Measurements from ENCODE around the gene PSEN1. TPM values are rescaled to one million over a fixed set of nuclear protein-coding genes. Genes with fewer than 3 reads are reported as not detected.

PSEN1 gene
- total RNA-seq, 2 experiments from 2014 or later = 38.5 to 43.0 TPM

DNA sequence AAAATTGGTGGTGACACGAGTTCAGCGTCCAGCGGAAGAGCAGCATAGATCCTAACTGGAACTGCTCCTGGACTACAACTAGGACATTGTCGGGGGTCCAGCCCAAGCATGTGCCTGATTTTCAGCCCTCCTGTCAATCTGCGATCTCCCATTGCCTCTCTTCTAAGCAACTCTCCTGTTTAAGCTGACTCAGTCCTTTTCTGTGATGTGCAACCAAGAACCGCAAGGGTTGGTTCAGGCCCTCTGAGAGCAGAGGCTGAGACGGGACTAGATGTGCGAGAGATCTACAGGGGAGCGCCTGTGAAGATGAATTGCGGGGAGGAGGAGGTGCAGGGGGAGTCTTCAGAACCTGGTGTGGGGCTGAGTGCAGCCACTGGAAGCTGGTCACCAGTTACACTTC is 97.3 kb downstream of the PSEN1 start:
- ATAC-seq (ENCODE audit: low read depth) (no peak), DNase-seq (no peak)
- peaks cover 11% of the 10 kb centered on the region for H3K4me1 Mint-ChIP-seq
- no peak overlapping the region for H3K27ac Mint-ChIP-seq
- peaks cover 52% of the 10 kb centered on the region for H3K27me3 Mint-ChIP-seq
- POLR2A ChIA-PET = no interaction called here
- no peaks in the 10 kb centered on the region for H3K36me3 Mint-ChIP-seq
- H3K4me3 Mint-ChIP-seq = no peak overlapping the region
- no peaks in the 10 kb centered on the region for H3K9me3 Mint-ChIP-seq

DNA sequence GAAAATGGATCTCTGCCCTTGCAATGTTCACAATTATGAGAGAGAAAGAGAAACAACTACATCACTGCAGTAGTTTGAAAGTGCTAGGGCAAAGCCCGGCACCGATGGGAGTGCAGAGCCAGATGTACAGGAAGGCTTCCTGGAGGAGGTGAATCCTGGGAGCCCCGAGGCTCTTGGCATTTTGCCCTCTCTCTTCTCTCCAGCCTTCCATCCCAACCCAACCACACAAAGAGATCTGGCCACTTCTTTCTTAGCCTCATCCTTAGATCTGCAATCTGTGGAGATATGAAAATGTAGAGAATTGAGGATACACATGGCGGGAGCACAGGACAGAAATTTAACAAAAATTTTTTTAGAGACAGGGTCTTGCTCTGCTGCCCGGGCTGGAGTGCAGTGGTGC is 97.7 kb downstream of the PSEN1 start:
- DNase-seq (no peak), ATAC-seq (ENCODE audit: low read depth) (no peak)
- POLR2A ChIA-PET = no interaction called here
- Mint-ChIP-seq H3K4me1 (peaks cover 11% of the 10 kb centered on the region), H3K4me3 (no peak overlapping the region), H3K27me3 (peaks cover 56% of the 10 kb centered on the region), H3K27ac (no peak overlapping the region), H3K36me3 (no peaks in the 10 kb centered on the region), H3K9me3 (no peaks in the 10 kb centered on the region)

DNA sequence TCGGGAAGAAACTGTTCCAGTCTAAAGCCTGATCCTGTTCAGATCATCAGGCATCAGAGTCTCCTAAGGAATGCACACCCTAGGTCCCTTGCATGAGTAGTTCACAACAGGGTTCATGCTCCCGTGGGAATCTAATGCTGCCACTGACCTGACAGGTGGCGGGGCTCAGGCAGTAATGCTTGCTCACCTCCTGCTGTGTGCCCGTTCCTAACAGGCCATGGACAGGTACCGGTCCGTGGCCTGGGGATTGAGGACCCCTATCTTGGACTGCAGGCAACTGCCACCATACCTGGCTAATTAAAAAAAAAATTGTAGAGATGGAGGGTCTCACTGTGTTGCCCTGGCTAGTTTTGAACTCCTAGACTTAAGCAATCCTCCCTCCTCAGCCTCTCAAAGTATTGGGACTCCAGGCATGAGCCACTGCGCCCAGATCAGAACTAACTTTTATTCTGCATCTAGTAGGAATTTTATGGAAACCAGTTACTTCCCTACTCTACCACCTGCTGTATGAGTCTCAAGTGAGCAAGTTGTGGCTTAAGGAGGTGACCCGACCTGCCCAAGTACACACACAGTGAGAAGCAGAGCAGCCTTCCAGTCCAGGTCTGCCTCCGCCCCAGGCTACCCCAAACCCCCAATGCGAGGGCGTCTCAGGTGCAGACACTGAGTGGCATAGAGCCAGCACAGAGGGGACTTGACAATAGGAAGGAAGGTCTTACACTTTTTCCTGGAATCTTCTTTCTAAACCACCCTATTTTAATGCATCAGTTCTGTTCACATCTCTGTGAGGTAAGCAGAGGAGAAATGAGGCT is 98.5 kb downstream of the PSEN1 start:
- Mint-ChIP-seq H3K4me1 (peaks cover 11% of the 10 kb centered on the region), H3K36me3 (no peaks in the 10 kb centered on the region), H3K4me3 (no peak overlapping the region), H3K9me3 (no peaks in the 10 kb centered on the region), H3K27ac (no peak overlapping the region), H3K27me3 (peaks cover 62% of the 10 kb centered on the region)
- POLR2A ChIA-PET = no interaction called here
- DNase-seq = no peak
- no peak for ATAC-seq (ENCODE audit: low read depth)

DNA sequence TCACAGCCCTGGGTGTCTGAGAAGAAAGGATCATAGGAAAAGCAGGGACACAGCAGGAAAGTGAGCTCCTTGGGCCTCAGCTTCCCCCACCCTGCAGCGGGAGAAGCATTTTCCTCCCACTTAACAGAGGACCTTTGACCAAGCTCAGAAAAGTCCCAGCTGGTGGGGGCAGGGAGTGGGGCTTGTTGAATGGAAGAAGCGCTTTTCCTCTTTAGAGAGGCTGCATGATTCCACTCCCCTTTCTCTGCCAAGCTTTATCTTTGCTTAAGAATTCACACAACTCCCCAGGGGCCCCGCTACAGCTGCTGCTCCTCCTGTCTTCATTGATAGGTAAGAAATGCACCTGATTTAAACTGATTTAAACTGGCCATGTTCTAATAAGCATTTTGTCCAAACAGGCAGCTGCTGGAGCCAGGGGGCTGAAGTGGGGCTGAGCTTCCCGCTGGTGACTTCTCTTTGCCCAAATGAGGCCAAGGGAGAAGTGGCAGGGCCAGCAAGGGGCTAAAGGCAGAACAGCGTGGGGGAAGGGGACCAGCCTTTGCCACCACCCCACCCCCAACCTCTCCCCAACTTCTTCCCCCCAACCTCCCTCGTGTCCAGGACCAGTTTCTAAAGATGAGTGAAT is 99.3 kb downstream of the PSEN1 start:
- no peaks in the 10 kb centered on the region for H3K36me3 Mint-ChIP-seq
- DNase-seq = no peak
- no peak overlapping the region for H3K4me3 Mint-ChIP-seq
- no peaks in the 10 kb centered on the region for H3K9me3 Mint-ChIP-seq
- POLR2A ChIA-PET = no interaction called here
- H3K27ac Mint-ChIP-seq = no peak overlapping the region
- H3K27me3 Mint-ChIP-seq = peaks cover 69% of the 10 kb centered on the region
- H3K4me1 Mint-ChIP-seq = peaks cover 11% of the 10 kb centered on the region
- no peak for ATAC-seq (ENCODE audit: low read depth)

DNA sequence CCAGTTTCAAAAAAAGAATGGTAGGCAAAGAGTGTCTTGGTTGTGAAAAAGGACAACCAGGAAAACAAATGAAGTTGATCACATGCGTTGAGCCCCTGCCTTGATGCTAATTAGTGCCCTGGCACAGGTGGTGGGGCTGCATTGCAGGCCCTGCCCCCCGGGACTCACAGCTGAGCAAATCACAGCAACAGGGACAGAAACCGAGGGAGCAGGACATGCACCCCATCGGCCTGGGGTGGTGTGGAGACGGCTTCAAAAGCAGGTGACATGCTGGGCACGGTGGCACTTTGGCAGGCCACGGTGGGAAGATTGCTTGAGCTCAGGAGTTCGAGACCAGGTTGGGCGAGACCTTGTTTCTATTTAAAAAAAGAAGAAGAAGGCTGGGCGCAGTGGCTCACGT is 99.8 kb downstream of the PSEN1 start:
- H3K4me3 Mint-ChIP-seq = no peak overlapping the region
- H3K27me3 Mint-ChIP-seq = peaks cover 75% of the 10 kb centered on the region
- POLR2A ChIA-PET = no interaction called here
- H3K36me3 Mint-ChIP-seq = no peaks in the 10 kb centered on the region
- ATAC-seq (ENCODE audit: low read depth) (no peak), DNase-seq (no peak)
- H3K4me1 Mint-ChIP-seq = peaks cover 15% of the 10 kb centered on the region
- H3K9me3 Mint-ChIP-seq = no peaks in the 10 kb centered on the region
- H3K27ac Mint-ChIP-seq = no peak overlapping the region

DNA sequence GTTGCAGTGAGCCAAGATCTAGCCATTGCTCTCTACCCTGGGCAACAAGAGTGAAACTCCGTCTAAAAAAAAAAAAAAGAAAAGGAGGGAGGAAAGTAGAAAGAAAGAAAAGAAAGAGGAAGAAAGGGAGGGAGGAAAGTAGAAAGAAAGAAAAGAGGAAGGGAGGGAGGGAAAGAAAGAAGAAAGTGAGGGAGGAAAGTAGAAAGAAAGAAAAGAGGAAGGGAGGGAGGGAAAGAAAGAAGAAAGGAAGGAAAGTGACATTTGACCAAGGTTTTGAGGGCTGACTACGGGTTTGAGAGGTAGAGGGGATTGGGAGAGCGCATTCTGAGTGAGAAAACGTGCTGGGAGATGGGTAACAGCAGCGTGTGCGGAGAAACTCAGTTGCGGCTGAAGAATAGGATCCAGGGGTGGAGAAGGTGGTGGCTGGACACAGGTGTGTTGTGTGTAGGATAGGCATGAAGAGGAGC is 100.5 kb downstream of the PSEN1 start:
- Mint-ChIP-seq H3K4me3 (peak overlapping the region; percentile 67), H3K36me3 (no peaks in the 10 kb centered on the region), H3K27me3 (peaks cover 81% of the 10 kb centered on the region), H3K9me3 (no peaks in the 10 kb centered on the region), H3K27ac (no peak overlapping the region), H3K4me1 (peaks cover 15% of the 10 kb centered on the region)
- DNase-seq = no peak
- ATAC-seq (ENCODE audit: low read depth) = no peak
- POLR2A ChIA-PET = no interaction called here

DNA sequence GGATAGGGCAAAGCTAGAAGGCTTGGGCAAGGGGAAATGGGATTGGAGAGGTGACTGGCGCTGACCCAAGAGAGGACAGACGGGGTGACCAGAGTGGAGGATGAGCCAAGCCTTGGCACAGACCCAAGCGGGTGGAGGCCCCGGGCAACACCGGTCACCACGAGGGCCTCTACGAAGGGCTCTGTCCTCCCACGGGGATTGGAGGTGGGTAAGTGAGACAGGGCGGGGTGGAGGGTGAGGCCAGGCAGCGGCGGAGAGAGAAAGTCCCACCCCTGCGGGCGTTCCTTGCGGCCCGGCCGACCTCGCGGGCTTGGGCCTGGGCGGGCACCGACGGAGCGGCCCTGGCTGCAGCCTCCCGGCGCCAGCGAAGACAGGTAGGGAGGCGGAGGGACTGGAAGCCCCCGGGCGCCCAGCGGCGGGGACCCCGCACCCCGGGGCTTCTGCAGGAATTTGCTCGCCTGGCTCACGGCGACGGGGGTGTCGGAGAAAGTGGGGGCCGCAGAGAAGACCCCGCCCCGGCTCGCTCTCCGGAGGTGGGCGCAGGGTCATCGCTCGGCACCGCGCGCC is 101.0 kb downstream of the PSEN1 start, which contains the start of gene PAPLN:
TSS of gene PAPLN (plus strand) at position 288 of the 567 bp plus-strand sequence. CDS start 2,273 bp downstream, outside the sequence.
- H3K27me3 Mint-ChIP-seq = peaks cover 82% of the 10 kb centered on the region
- H3K4me3 Mint-ChIP-seq = peak within 1 kb of the TSS; percentile 67
- no peaks in the 10 kb centered on the region for H3K36me3 Mint-ChIP-seq
- H3K4me1 Mint-ChIP-seq = peaks cover 16% of the 10 kb centered on the region
- DNase-seq (no peak), ATAC-seq (ENCODE audit: low read depth) (no peak)
- H3K9me3 Mint-ChIP-seq = no peaks in the 10 kb centered on the region
- H3K27ac Mint-ChIP-seq = no peak within 1 kb of the TSS
- POLR2A ChIA-PET = no interaction called here

DNA sequence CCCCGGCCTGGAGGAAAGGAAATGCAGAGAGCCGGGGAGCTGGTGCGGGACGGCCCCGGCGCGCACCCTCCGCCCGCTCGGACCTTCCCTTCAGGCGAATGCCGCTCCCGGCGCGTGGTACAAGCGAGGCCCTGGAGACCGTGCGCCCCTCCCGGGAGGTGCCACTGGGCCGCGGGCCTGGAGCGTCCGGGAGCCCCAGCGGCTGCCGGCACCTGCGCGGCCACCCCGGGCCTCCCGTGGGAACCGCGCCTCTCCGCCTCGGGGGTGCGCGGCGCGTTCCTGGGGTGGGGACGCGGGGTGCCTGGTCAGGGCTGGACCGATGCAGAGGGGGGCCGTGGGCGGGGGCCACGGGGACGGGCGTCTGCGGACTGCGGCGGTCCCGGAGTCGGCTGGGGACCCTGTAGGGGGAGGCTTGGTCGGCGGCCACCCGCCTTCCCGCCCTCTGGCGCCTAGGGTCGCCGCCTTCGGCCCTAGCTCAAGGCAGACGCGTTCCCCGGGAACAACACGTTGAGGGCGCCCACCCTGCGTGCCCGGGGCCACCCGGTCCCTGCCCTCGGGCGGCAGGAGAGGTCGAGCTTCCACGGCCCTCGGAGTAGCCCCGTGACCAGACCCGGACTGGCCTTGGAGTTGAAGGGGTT is 101.6 kb downstream of the PSEN1 start:
- Mint-ChIP-seq H3K9me3 (no peaks in the 10 kb centered on the region), H3K4me3 (peak overlapping the region; percentile 32), H3K4me1 (peaks cover 22% of the 10 kb centered on the region), H3K27me3 (peaks cover 81% of the 10 kb centered on the region), H3K36me3 (no peaks in the 10 kb centered on the region), H3K27ac (no peak overlapping the region)
- DNase-seq = no peak
- ATAC-seq (ENCODE audit: low read depth) = peak; percentile 26
- POLR2A ChIA-PET = no interaction called here

DNA sequence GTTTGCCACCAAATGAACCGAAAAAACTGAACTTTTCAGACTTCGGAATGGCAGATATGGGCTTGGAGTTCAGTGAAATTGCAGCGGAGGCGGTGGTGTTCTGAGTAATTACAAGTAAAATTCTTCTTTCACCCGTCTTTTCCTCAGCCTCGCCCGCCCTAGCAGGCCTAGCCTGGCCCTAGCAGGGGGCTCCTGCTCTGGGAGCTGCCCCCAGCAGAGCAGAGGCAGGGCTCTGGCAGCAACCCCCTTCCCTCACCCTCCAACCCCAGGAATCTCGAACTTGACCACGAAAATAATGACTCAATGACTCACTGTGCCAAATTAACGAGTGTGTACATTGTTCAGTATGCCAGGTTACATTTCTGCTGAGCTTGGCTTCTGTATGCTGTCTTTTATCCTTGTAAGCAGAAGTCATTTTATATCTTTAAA is 102.1 kb downstream of the PSEN1 start:
- POLR2A ChIA-PET = no interaction called here
- Mint-ChIP-seq H3K36me3 (no peaks in the 10 kb centered on the region), H3K4me1 (peaks cover 26% of the 10 kb centered on the region), H3K4me3 (peak overlapping the region; percentile 32), H3K27ac (no peak overlapping the region), H3K9me3 (no peaks in the 10 kb centered on the region), H3K27me3 (peaks cover 80% of the 10 kb centered on the region)
- peak; percentile 29 for DNase-seq
- no peak for ATAC-seq (ENCODE audit: low read depth)

DNA sequence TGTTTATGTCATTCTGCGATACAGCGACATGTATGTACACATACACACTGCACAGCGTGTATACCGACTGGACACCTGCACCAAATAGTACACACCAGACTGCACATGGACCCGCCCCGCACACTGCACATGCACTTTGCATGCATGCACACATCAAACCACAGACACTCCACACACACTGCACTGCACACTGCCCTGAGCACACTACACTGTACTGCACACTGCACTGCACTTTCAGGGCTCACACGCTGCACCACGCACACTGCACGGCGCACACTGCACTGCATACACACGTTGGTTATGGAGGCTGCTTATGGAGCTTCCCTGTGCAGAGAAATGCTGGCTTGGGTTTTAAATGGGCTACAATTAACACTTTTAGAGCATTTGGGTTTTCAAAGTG is 102.6 kb downstream of the PSEN1 start:
- DNase-seq (peak; percentile 25), ATAC-seq (ENCODE audit: low read depth) (no peak)
- H3K4me3 Mint-ChIP-seq = no peak overlapping the region
- peaks cover 30% of the 10 kb centered on the region for H3K4me1 Mint-ChIP-seq
- peaks cover 80% of the 10 kb centered on the region for H3K27me3 Mint-ChIP-seq
- POLR2A ChIA-PET = no interaction called here
- H3K9me3 Mint-ChIP-seq = no peaks in the 10 kb centered on the region
- H3K27ac Mint-ChIP-seq = no peak overlapping the region
- H3K36me3 Mint-ChIP-seq = no peaks in the 10 kb centered on the region

DNA sequence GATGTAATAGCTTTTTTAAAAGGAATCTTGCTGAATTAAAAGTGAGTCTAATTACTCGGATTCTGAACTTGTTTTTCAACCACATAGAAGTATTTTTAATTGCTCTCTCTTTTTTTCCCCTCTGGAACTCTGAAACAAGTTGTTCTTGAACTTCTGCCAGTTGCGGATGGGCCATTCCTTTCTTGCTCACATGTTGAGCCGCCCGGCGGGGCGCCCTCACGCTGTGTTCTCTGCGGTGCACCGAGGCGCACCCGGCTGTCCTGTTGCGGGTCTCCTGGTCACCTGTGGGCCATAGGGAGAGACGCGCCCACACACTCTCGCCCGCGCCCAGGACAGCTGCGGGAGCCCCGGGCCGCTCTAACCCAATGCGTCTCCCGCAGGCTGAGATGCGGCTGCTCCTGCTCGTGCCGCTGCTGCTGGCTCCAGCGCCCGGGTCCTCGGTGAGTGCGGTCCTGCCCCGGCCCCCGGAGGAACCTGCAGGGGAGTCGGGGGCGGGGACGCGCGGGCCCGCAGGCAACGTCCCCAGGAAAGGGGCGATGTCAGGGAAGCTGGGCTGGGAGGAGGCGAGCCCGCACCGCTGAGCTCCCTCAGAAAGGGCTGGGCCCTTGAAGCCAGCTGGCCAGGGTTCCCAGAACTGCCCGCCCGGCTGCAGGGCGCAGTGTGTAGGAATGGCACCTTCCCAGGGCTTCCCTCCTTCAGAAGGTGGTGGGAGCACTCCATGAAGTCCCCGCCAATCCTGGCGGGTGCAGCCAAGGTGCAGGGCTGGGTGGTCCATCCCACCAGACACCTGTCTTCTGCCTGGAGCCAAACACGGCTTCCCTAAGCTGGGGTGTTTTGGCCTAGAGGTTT is 103.3 kb downstream of the PSEN1 start:
- Mint-ChIP-seq H3K27me3 (peaks cover 78% of the 10 kb centered on the region), H3K36me3 (no peaks in the 10 kb centered on the region), H3K4me3 (no peak overlapping the region), H3K4me1 (peaks cover 30% of the 10 kb centered on the region), H3K27ac (no peak overlapping the region), H3K9me3 (no peaks in the 10 kb centered on the region)
- POLR2A ChIA-PET = no interaction called here
- DNase-seq (peak; percentile 29), ATAC-seq (ENCODE audit: low read depth) (no peak)

DNA sequence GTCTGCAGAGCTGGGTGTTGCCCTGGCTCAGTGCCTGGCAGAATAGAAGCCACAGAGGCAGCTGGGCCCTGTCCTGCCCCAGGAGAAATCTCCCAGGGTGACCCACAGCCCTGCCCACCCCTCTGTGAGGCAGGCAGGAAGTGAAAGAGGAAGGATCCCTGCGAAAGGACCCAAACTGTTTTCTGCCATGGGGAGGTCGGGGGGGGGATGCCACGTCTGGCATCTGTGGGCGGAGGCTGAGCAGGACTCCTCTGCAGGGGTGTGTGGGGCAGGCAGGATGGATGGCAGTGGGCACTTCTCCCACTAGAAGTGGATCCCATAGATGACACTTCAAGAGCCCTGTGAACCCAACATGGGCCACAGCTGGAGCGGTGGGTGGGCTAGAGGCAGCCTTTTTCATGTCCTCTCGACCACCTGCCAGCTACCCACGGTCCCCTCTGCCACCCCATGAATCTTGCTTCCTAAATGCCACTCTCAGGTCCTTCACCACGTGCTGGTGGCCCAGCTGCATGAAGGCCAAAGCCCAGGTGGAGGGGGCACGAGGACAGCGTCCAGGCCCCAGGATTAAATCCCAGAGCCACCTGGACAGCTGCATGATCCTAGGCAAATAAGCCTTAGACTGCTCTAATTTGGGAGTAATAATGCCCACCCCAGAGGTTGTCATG is 104.6 kb downstream of the PSEN1 start:
- POLR2A ChIA-PET = no interaction called here
- Mint-ChIP-seq H3K4me1 (peaks cover 30% of the 10 kb centered on the region), H3K36me3 (no peaks in the 10 kb centered on the region), H3K9me3 (no peaks in the 10 kb centered on the region), H3K4me3 (no peak overlapping the region), H3K27me3 (peaks cover 65% of the 10 kb centered on the region), H3K27ac (no peak overlapping the region)
- DNase-seq (peak; percentile 26), ATAC-seq (ENCODE audit: low read depth) (no peak)
